ENCODE measurements around the gene ADISSP.

GRCh38 chr20:3765171-3765882 is 2.2 kb downstream of the ADISSP start:
- TF ChIP-seq CTCF (IDR thresholded peaks at IDR 0.05 in 8 of 11, conservative IDR thresholded peaks at IDR 0.05 in 3 of 11): no peak
- TF ChIP-seq POLR2AphosphoS5 (IDR thresholded peaks at IDR 0.05): no peak
- no peak for TF ChIP-seq POLR2A (IDR thresholded peaks at IDR 0.05)
